ENCODE results near the gene SLC25A43. TPM values are rescaled to one million over a fixed set of nuclear protein-coding genes. Genes with fewer than 3 reads are reported as not detected.

The SLC25A43 gene
- total and polyA plus RNA-seq, 2 experiments from 2014 or later = 8.7 to 8.9 TPM

- TF ChIP-seq ZNF462 (CRISPR knock-in tag; IDR thresholded peaks at IDR 0.05) (no peak), CREB1 (CRISPR knock-in tag; IDR thresholded peaks at IDR 0.05; ENCODE audit: low read depth) (no peak)
Observed at GRCh38 chrX:119497185-119497584, 98.0 kb downstream of the SLC25A43 start (continued).

- no peaks in the 10 kb centered on the region for H3K9me2 ChIP-seq (ENCODE audit: insufficient read depth)
- no peak overlapping the region for H3K27ac ChIP-seq (ENCODE audit: low read depth)
- H3K4me3 ChIP-seq = no peak overlapping the region
- no peaks in the 10 kb centered on the region for H3K9me3 Mint-ChIP-seq
- ATAC-seq (no peak), DNase-seq (ENCODE audit: low spot score) (no peak)
- no peak overlapping the region for H3K27ac Mint-ChIP-seq
- peaks cover 3% of the 10 kb centered on the region; the same call in 1 of the 3 replicates for H3K4me1 Mint-ChIP-seq
- H3K4me2 ChIP-seq = no peak overlapping the region
- H2AFZ ChIP-seq = no peak overlapping the region
- H3F3A ChIP-seq (replicated peaks; ENCODE audit: low read depth) = no peaks in the 10 kb centered on the region
- no peaks in the 10 kb centered on the region for H3K4me1 ChIP-seq (ENCODE audit: insufficient read depth)
- H3K79me2 ChIP-seq (replicated peaks; ENCODE audit: insufficient read depth) = no peaks in the 10 kb centered on the region
- no peaks in the 10 kb centered on the region for H3K27me3 ChIP-seq (ENCODE audit: insufficient read depth)
- H3K36me3 ChIP-seq (ENCODE audit: insufficient read depth) = no peaks in the 10 kb centered on the region
- H4K20me1 ChIP-seq (replicated peaks; ENCODE audit: insufficient read depth) = no peaks in the 10 kb centered on the region
- no peak overlapping the region for H3K4me3 Mint-ChIP-seq
- peaks cover 8% of the 10 kb centered on the region for H3K27me3 Mint-ChIP-seq (ENCODE audit: insufficient read depth, low read depth, poor library complexity)
- no peaks in the 10 kb centered on the region for H3K36me3 Mint-ChIP-seq (ENCODE audit: low read depth)
- TF ChIP-seq NANOG (IDR thresholded peaks at IDR 0.05; ENCODE audit: borderline replicate concordance) (no peak), ZNF114 (CRISPR knock-in tag; IDR thresholded peaks at IDR 0.05) (no peak), REST (IDR thresholded peaks at IDR 0.05; ENCODE audit: unreplicated experiment) (no peak), JUNB (IDR thresholded peaks at IDR 0.05; ENCODE audit: unreplicated experiment) (no peak), POLR2AphosphoS5 (IDR thresholded peaks at IDR 0.05; ENCODE audit: low read depth) (no peak), STAT1 (IDR thresholded peaks at IDR 0.05; ENCODE audit: unreplicated experiment) (no peak), EZH2phosphoT487 (IDR thresholded peaks at IDR 0.05; ENCODE audit: unreplicated experiment) (no peak), EZH2 (IDR thresholded peaks at IDR 0.05; ENCODE audit: low read depth, unreplicated experiment) (no peak), ZNF331 (CRISPR knock-in tag; IDR thresholded peaks at IDR 0.05; ENCODE audit: low read depth) (no peak), ETS1 (IDR thresholded peaks at IDR 0.05) (no peak), CREB1 (CRISPR knock-in tag; IDR thresholded peaks at IDR 0.05; ENCODE audit: low read depth) (no peak)
Observed at GRCh38 chrX:119500061-119500800, 101.1 kb downstream of the SLC25A43 start.
